Tibial nerve (tissue), 4 donors: ENCODE results near the gene GSTM3. TPM values are rescaled to one million over a fixed set of nuclear protein-coding genes. Genes with fewer than 3 reads are reported as not detected.
"Not testable (repeated sequence)": the region's sequence is repeated elsewhere in the genome, so short reads cannot be mapped to it uniquely, and the experiment has no call there.

Experiments used
- DNase-seq, 2 donors: peaks; one replicate each; pipeline ENCODE4 v3.0.0-alpha.2; 2019; ENCODE audit warnings: low spot score in 2 of 2
- H3K27ac ChIP-seq, 4 donors: fragments of 200-600 bp; sonication (generic) in 3 of 4; one replicate each; pipeline ENCODE4 v1.5.1; 2017 to 2019; ENCODE audit warnings: mild to moderate bottlenecking in 1 of 4
- H3K27me3 ChIP-seq, 2 donors: fragments of 200-600 bp; sonication (generic) in 1 of 2; one replicate each; pipeline versions ENCODE4 v1.5.1 to v1.6.0; 2017 to 2019
- H3K36me3 ChIP-seq, 3 donors: fragments of 200-600 bp; sonication (generic); one replicate each; pipeline ENCODE4 v1.5.1; 2018 to 2019
- H3K4me1 ChIP-seq, 4 donors: fragments of 200-600 bp; sonication (generic) in 3 of 4; one replicate each; pipeline ENCODE4 v1.5.1; 2017 to 2019
- H3K4me3 ChIP-seq, 4 donors: fragments of 200-600 bp; sonication (generic) in 3 of 4; one replicate each; pipeline ENCODE4 v1.5.1; 2017 to 2019; ENCODE audit warnings: mild to moderate bottlenecking in 1 of 4, moderate library complexity in 1 of 4
- H3K9me3 ChIP-seq, 4 donors: fragments of 200-600 bp; sonication (generic) in 3 of 4; one replicate each; pipeline ENCODE4 v1.5.1; 2017 to 2019
- CTCF ChIP-seq, 5 experiments: fragments of 200-600 bp in 3 of 5; fragments of 450-650 bp in 2 of 5; sonication (generic) in 3 of 5; IDR thresholded peaks; one replicate each; pipeline ENCODE4 v1.5.1; 2016 to 2019; ENCODE audit warnings: antibody characterized with exemption in 5 of 5, mild to moderate bottlenecking in 3 of 5, moderate library complexity in 2 of 5
- EP300 ChIP-seq, 2 donors: sonication (generic); formaldehyde crosslinking; IDR thresholded peaks; one replicate each; pipeline ENCODE4 v1.6.1; 2017; ENCODE audit warnings: antibody characterized with exemption in 2 of 2, mild to moderate bottlenecking in 1 of 2
- POLR2A ChIP-seq, 2 donors: fragments of 450-650 bp; IDR thresholded peaks; one replicate each; pipeline ENCODE4 v1.6.1; 2017; ENCODE audit warnings: antibody characterized with exemption in 2 of 2, mild to moderate bottlenecking in 2 of 2, moderate library complexity in 2 of 2
- WGBS, 2 donors: methylation state at CpG; one replicate each; pipeline ENCODE4 v1.1.5; 2018; 5-methylcytosine and 5-hydroxymethylcytosine counted together
- total RNA-seq, 4 donors: library from RNA; depleted of rRNA; stranded (reverse); fragments of >200 nt; gene quantifications; one replicate each; pipeline ENCODE4 v1.1.0, GENCODE V29; 2016

Gene GSTM3
- total RNA-seq, 4 donors from 2014 or later = 37.2 to 134 (median 79.7) TPM

- 75 to 86% methylated on average over 2 of the region's 2 CpGs for WGBS, 2 donors
Observed at GRCh38 chr1:109768335-109768650, 27.5 kb upstream of the GSTM3 start.

GRCh38 chr1:109767637-109768334, 26.9 kb upstream of the GSTM3 start:
- H3K27me3 ChIP-seq = no peaks in the 10 kb centered on the region
- 92% methylated on average over 10 of the region's 10 CpGs for WGBS, 2 donors
- TF ChIP-seq EP300 (IDR thresholded peaks at IDR 0.05) = no peak
- no peak for TF ChIP-seq CTCF (IDR thresholded peaks at IDR 0.05)
- TF ChIP-seq POLR2A (IDR thresholded peaks at IDR 0.05) = no peak
- H3K9me3 ChIP-seq = no peaks in the 10 kb centered on the region
- no peak overlapping the region for H3K4me3 ChIP-seq
- no peak overlapping the region for H3K27ac ChIP-seq
- DNase-seq = peak in 1 of 2 donors; percentile 6
- no peaks in the 10 kb centered on the region for H3K36me3 ChIP-seq
- H3K4me1 ChIP-seq = peaks cover 0 to 13% (median 0%) of the 10 kb centered on the region in 4 donors

More at GRCh38 chr1:109768335-109768650, 27.5 kb upstream of the GSTM3 start:
- Histone ChIP-seq H3K36me3 (no peaks in the 10 kb centered on the region), H3K4me3 (no peak overlapping the region), H3K4me1 (peaks cover 0 to 11% (median under 1%) of the 10 kb centered on the region in 4 donors), H3K27me3 (no peaks in the 10 kb centered on the region), H3K27ac (no peak overlapping the region), H3K9me3 (no peaks in the 10 kb centered on the region)
- TF ChIP-seq CTCF (IDR thresholded peaks at IDR 0.05) (no peak), EP300 (IDR thresholded peaks at IDR 0.05) (no peak), POLR2A (IDR thresholded peaks at IDR 0.05) (no peak)
- DNase-seq = no peak

DNA sequence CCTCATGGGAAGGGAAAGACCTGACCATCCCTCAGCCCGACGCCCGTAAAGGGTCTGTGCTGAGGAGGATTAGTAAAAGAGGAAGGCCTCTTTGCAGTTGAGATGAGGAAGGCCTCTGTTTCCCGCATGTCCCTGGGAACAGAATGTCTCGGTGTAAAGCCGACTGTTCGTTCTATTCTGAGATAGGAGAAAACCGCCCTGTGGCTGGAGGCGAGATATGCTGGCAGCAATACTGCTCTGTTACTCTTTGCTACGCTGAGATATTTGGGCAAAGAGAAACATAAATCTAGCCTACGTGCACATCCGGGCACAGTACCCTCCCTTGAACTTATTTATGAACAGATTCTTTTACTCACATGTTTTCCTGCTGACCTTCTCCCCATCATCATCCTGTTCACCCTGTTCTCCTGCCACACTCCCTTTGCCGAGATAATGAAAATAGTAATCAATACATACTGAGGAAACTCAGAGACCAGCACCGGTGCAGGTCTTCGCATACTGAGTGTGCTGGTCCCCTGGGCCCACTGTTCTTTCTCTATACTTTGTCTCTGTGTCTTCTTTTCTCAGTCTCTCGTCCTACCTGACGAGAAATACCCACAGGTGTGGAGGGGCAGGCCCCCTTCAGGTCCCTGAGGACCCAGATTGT, 26.3 kb upstream of the GSTM3 start:
- H3K9me3 ChIP-seq, H3K27me3 ChIP-seq, H3K4me3 ChIP-seq, H3K36me3 ChIP-seq, H3K27ac ChIP-seq: not testable (repeated sequence)
- WGBS, 2 donors = 61 to 71% methylated on average over 17 of the region's 17 CpGs
- peaks cover 0 to 13% (median 0%) of the 10 kb centered on the region in 4 donors for H3K4me1 ChIP-seq
- DNase-seq = peak in 1 of 2 donors; percentile 1

- H3K4me3 ChIP-seq = no peak overlapping the region
- no peaks in the 10 kb centered on the region for H3K27me3 ChIP-seq
- H3K36me3 ChIP-seq = no peaks in the 10 kb centered on the region
- 69 to 72% methylated on average over 13 of the region's 13 CpGs for WGBS, 2 donors
- DNase-seq = no peak
- peaks cover 0 to 13% (median 0%) of the 10 kb centered on the region in 4 donors for H3K4me1 ChIP-seq
- no peak for TF ChIP-seq POLR2A (IDR thresholded peaks at IDR 0.05)
- TF ChIP-seq CTCF (IDR thresholded peaks at IDR 0.05) = no peak
- no peak for TF ChIP-seq EP300 (IDR thresholded peaks at IDR 0.05)
- peak overlapping the region in 1 of 4 donors; percentile 34 for H3K27ac ChIP-seq
- H3K9me3 ChIP-seq = no peaks in the 10 kb centered on the region
Observed at GRCh38 chr1:109765896-109766615, 25.2 kb upstream of the GSTM3 start.

- Histone ChIP-seq H3K9me3 (no peaks in the 10 kb centered on the region), H3K27ac (peak overlapping the region in 1 of 4 donors; percentile 83), H3K36me3 (no peaks in the 10 kb centered on the region), H3K4me1 (peaks cover 0 to 10% (median 0%) of the 10 kb centered on the region in 4 donors), H3K4me3 (no peak overlapping the region), H3K27me3 (no peaks in the 10 kb centered on the region)
- 78 to 80% methylated on average over 4 of the region's 4 CpGs for WGBS, 2 donors
- no peak for TF ChIP-seq CTCF (IDR thresholded peaks at IDR 0.05)
- no peak for TF ChIP-seq POLR2A (IDR thresholded peaks at IDR 0.05)
- no peak for TF ChIP-seq EP300 (IDR thresholded peaks at IDR 0.05)
- no peak for DNase-seq
Observed at GRCh38 chr1:109765483-109765815, 24.6 kb upstream of the GSTM3 start.
